SK-N-SH (cell line): ENCODE results near the gene SPRN. TPM values are rescaled to one million over a fixed set of nuclear protein-coding genes. Genes with fewer than 3 reads are reported as not detected.

Experiments used
- CTCF ChIA-PET: fragments of 300-600, 350-600 bp; formaldehyde crosslinking; extraction: SDS; loops from one replicate; lab custom pipeline; 2021; lab: Yijun Ruan, JAX
- POLR2A ChIA-PET: fragments of 350-600 bp; sonication (Branson Sonifier 250); formaldehyde crosslinking; extraction: SDS; loops from one replicate; lab custom pipeline; 2020; ENCODE audit warnings: antibody characterized with exemption, inconsistent platforms; lab: Yijun Ruan, JAX
- DNase-seq: peaks from one replicate; pipeline ENCODE4 v3.0.0; 2012
- H2AFZ ChIP-seq: fragments of 200-600 bp; sonication (generic); 2 replicates; pipeline ENCODE4 v1.8.1; 2016; ENCODE audit warnings: antibody characterized with exemption, mild to moderate bottlenecking, low read depth
- H3F3A ChIP-seq: fragments of 200-600 bp; sonication (generic); replicated peaks from 2 replicates; pipeline ENCODE3; 2016; ENCODE audit warnings: antibody characterized with exemption, mild to moderate bottlenecking; ENCODE audit not compliant: insufficient read depth
- H3K27ac ChIP-seq, 2 experiments: fragments of 200-500 bp in 1 of 2; fragments of 200-600 bp in 1 of 2; sonication (Bioruptor generic) in 1 of 2; sonication (generic), shearing (Covaris generic) in 1 of 2; 2 replicates each; pipeline versions ENCODE4 v1.5.1 to v1.6.1; 2014 to 2016; ENCODE audit warnings: low read depth in 2 of 2, inconsistent platforms in 1 of 2, low read length in 1 of 2, mild to moderate bottlenecking in 1 of 2, mixed read lengths in 1 of 2
- H3K27me3 ChIP-seq: fragments of 200-600 bp; sonication (generic), shearing (Covaris generic); 2 replicates; pipeline ENCODE4 v1.6.1; 2016; ENCODE audit warnings: mixed run types; ENCODE audit not compliant: insufficient read depth
- H3K36me3 ChIP-seq, 2 experiments: fragments of 200-500 bp in 1 of 2; fragments of 200-600 bp in 1 of 2; sonication (Bioruptor generic) in 1 of 2; sonication (generic) in 1 of 2; replicated peaks in 1 of 2; 2 replicates each; pipeline versions ENCODE3 to v1.5.1; 2014 to 2016; ENCODE audit warnings: low read length in 1 of 2, mild to moderate bottlenecking in 1 of 2; ENCODE audit not compliant: insufficient read depth in 2 of 2, control insufficient read depth in 1 of 2
- H3K4me1 ChIP-seq, 2 experiments: fragments of 200-500 bp in 1 of 2; fragments of 200-600 bp in 1 of 2; sonication (Bioruptor generic) in 1 of 2; sonication (generic), shearing (Covaris generic) in 1 of 2; 2 replicates each; pipeline versions ENCODE4 v1.5.1 to v1.6.1; 2014 to 2016; ENCODE audit warnings: low read depth in 1 of 2, low read length in 1 of 2, mixed run types in 1 of 2; ENCODE audit not compliant: insufficient read depth in 2 of 2, control insufficient read depth in 1 of 2
- H3K4me2 ChIP-seq: fragments of 200-600 bp; sonication (generic), shearing (Covaris generic); 2 replicates; pipeline ENCODE4 v1.6.1; 2017; ENCODE audit warnings: mixed run types
- H3K4me3 ChIP-seq, 2 experiments: fragments of 200-500 bp in 1 of 2; fragments of 200-600 bp in 1 of 2; sonication (Bioruptor generic) in 1 of 2; sonication (generic), shearing (Covaris generic) in 1 of 2; 2 replicates each; pipeline versions ENCODE4 v1.5.1 to v1.8.1; 2014 to 2016; ENCODE audit warnings: low read depth in 2 of 2, inconsistent platforms in 1 of 2, low read length in 1 of 2, mild to moderate bottlenecking in 1 of 2, mixed read lengths in 1 of 2, moderate library complexity in 1 of 2
- H3K79me2 ChIP-seq: fragments of 200-600 bp; sonication (generic); 2 replicates; pipeline ENCODE4 v1.8.1; 2017; ENCODE audit warnings: mild to moderate bottlenecking; ENCODE audit not compliant: insufficient read depth
- H3K9ac ChIP-seq: fragments of 200-600 bp; sonication (generic); 2 replicates; pipeline ENCODE4 v1.6.1; 2017; ENCODE audit warnings: mixed run types
- H3K9me2 ChIP-seq: fragments of 200-600 bp; sonication (generic); 2 replicates; pipeline ENCODE4 v1.6.1; 2017; ENCODE audit warnings: mixed run types
- H3K9me3 ChIP-seq: fragments of 200-600 bp; sonication (generic); 2 replicates; pipeline ENCODE4 v1.6.1; 2017; ENCODE audit warnings: mixed run types, mild to moderate bottlenecking, moderate library complexity
- H4K20me1 ChIP-seq: fragments of 200-600 bp; sonication (generic); 2 replicates; pipeline ENCODE4 v1.6.1; 2017; ENCODE audit warnings: mild to moderate bottlenecking, mixed run types; ENCODE audit not compliant: insufficient read depth
- ELF1 ChIP-seq: IDR thresholded peaks from 2 replicates; pipeline ENCODE4 v1.4.0; 2012
- EP300 ChIP-seq, 2 experiments: IDR thresholded peaks; 2 replicates each; pipeline versions ENCODE4 v1.4.0 to v1.6.1; 2012; ENCODE audit warnings: borderline replicate concordance in 1 of 2, low read depth in 1 of 2, low read length in 1 of 2
- FOSL2 ChIP-seq: IDR thresholded peaks from 2 replicates; pipeline ENCODE4 v1.4.0; 2012; ENCODE audit warnings: low read depth, mild to moderate bottlenecking, moderate library complexity, borderline replicate concordance
- FOXM1 ChIP-seq: IDR thresholded peaks from 2 replicates; pipeline ENCODE4 v1.4.0; 2012; ENCODE audit warnings: low read depth, mild to moderate bottlenecking
- GABPA ChIP-seq: IDR thresholded peaks from 2 replicates; pipeline ENCODE4 v1.4.0; 2012; ENCODE audit warnings: low read depth, mild to moderate bottlenecking
- GATA2 ChIP-seq: sonication (generic); formaldehyde crosslinking; IDR thresholded peaks from 2 replicates; pipeline ENCODE4 v1.5.0; 2020; ENCODE audit warnings: mild to moderate bottlenecking, missing genetic modification reagents
- IRF3 ChIP-seq: fragments of 150-350 bp; IDR thresholded peaks from 2 replicates; pipeline ENCODE4 v1.6.1; 2016; ENCODE audit warnings: mild to moderate bottlenecking, low read depth, low read length
- JUND ChIP-seq: IDR thresholded peaks from 2 replicates; pipeline ENCODE4 v1.4.0; 2012
- NFIC ChIP-seq: IDR thresholded peaks from 2 replicates; pipeline ENCODE4 v1.4.0; 2012; ENCODE audit warnings: borderline replicate concordance
- NRF1 ChIP-seq: IDR thresholded peaks from 2 replicates; pipeline ENCODE4 v1.6.1; 2012; ENCODE audit warnings: low read depth, mild to moderate bottlenecking, low read length
- PBX3 ChIP-seq: IDR thresholded peaks from 2 replicates; pipeline ENCODE4; 2012
- RAD21 ChIP-seq: IDR thresholded peaks from 2 replicates; pipeline ENCODE4 v1.6.1; 2012; ENCODE audit warnings: mild to moderate bottlenecking, low read length
- REST ChIP-seq: IDR thresholded peaks from 2 replicates; pipeline ENCODE4 v1.6.1; 2012; ENCODE audit warnings: mild to moderate bottlenecking, low read depth, low read length, moderate library complexity
- RFX5 ChIP-seq: IDR thresholded peaks from 2 replicates; pipeline ENCODE4 v1.6.1; 2012; ENCODE audit warnings: mild to moderate bottlenecking, improper control_type of control experiment, low read length
- TCF12 ChIP-seq: IDR thresholded peaks from 2 replicates; pipeline ENCODE4 v1.4.0; 2012
- TEAD4 ChIP-seq: IDR thresholded peaks from 2 replicates; pipeline ENCODE4 v1.4.0; 2012; ENCODE audit warnings: mild to moderate bottlenecking, borderline replicate concordance; ENCODE audit not compliant: insufficient read depth
- USF1 ChIP-seq: IDR thresholded peaks from 2 replicates; pipeline ENCODE4 v1.4.0; 2012; ENCODE audit warnings: low read depth, borderline replicate concordance
- YY1 ChIP-seq: IDR thresholded peaks from 2 replicates; pipeline ENCODE4 v1.4.0; 2012; ENCODE audit warnings: low read depth, mild to moderate bottlenecking
- WGBS: methylation state at CpG from one replicate; pipeline ENCODE4 v1.1.6; 2017; ENCODE audit warnings: low lambda C conversion rate; 5-methylcytosine and 5-hydroxymethylcytosine counted together
- polyA plus RNA-seq, 3 experiments: library from polyadenylated mRNA; depleted of rRNA; stranded (reverse); fragments of >200 nt; gene quantifications; 2 replicates each; pipeline ENCODE4 v1.2.3, GENCODE V29; 2012

Gene SPRN
- polyA plus RNA-seq, 1 of the 3 experiments (the other 2 are of a cell fraction): 1.2 TPM

GRCh38 chr10:133444342-133445267 is 20.2 kb upstream of the SPRN start:
- no peak overlapping the region for H3K4me3 ChIP-seq
- H3K79me2 ChIP-seq: no peaks in the 10 kb centered on the region
- no peak overlapping the region for H3K27ac ChIP-seq
- H4K20me1 ChIP-seq: no peaks in the 10 kb centered on the region
- no peaks in the 10 kb centered on the region for H3F3A ChIP-seq
- 0 out of 2 replicates have a peak, but pooled peaks cover 23% of the 10 kb centered on the region for H3K9me3 ChIP-seq
- DNase-seq: peak; percentile 8
- POLR2A ChIA-PET: no interaction called here
- H3K4me1 ChIP-seq: no peaks in the 10 kb centered on the region; a peak in 1 of 4 replicates
- H3K36me3 ChIP-seq: peaks cover 0 to 3% of the 10 kb centered on the region in 2 experiments
- WGBS: 36% methylated on average over 7 of the region's 12 CpGs
- TF ChIP-seq GABPA (no peak), NFIC (no peak), JUND (no peak), TEAD4 (no peak), PBX3 (no peak), FOSL2 (no peak), NRF1 (no peak), TCF12 (no peak), ELF1 (no peak), REST (no peak), GATA2 (no peak), YY1 (no peak), RFX5 (no peak), USF1 (no peak), RAD21 (no peak), EP300 (IDR thresholded peaks at IDR 0.05; ENCODE audit: borderline replicate concordance in 1 of 2, low read depth in 1 of 2, low read length in 1 of 2) (no peak), IRF3 (no peak), FOXM1 (no peak)
- no peak overlapping the region for H2AFZ ChIP-seq
- H3K9me2 ChIP-seq: no peaks in the 10 kb centered on the region
- no peak overlapping the region for H3K9ac ChIP-seq
- H3K4me2 ChIP-seq: no peak overlapping the region
- no peaks in the 10 kb centered on the region for H3K27me3 ChIP-seq
- CTCF ChIA-PET: no interaction called here
